ENCODE results near the gene ZNF778. TPM values are rescaled to one million over a fixed set of nuclear protein-coding genes. Genes with fewer than 3 reads are reported as not detected.
A peak's percentile ranks its signal among the peaks of the same experiment; 100 is the strongest.

ZNF778 gene
- total and polyA plus RNA-seq, 2 of the 13 experiments (the other 11 are each of a cell fraction or from before 2014, with no cell fraction given) = 3.8 to 7.2 TPM

DNA sequence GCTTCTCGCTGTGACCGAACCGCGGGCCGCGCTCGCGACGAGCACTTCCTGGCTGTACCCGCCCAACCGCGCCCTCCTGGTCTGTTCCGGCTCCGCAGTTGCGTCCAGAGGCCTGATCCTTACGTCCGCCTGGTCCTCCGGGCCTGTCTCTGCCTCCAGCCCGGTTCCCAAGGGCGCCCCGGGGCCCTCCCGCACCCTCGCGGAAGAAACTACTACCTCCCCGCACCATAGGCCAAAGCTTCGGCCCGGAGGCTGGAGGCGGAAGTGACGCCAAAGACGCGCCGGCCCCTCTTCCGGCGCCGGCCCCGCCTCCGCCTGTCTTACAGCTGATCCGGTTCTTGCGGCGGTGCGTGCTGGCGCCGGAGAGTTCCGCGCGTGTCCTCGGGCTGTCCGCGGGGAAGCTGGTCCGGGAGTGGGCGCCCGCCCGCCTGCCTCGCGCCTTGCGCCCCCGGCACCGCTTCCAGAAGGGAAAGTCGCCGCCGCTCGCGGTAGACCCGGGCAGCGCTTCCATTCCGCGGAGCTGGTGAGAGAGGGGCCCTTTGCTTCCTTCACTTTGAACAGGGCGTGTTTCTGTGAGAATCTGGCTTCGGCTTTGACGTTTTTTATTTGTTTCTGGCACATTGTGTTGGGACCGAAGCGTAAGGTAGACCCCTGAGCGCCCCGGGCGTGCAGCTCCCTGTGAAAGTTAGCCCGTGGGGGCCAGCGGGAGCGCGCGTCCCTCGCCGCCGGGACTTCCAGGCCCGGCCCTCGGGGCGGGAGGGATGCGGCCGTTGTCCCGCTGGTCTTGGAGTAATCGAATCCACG is at the start of gene ZNF778 (continued):
- TF ChIP-seq, protein P1, sequence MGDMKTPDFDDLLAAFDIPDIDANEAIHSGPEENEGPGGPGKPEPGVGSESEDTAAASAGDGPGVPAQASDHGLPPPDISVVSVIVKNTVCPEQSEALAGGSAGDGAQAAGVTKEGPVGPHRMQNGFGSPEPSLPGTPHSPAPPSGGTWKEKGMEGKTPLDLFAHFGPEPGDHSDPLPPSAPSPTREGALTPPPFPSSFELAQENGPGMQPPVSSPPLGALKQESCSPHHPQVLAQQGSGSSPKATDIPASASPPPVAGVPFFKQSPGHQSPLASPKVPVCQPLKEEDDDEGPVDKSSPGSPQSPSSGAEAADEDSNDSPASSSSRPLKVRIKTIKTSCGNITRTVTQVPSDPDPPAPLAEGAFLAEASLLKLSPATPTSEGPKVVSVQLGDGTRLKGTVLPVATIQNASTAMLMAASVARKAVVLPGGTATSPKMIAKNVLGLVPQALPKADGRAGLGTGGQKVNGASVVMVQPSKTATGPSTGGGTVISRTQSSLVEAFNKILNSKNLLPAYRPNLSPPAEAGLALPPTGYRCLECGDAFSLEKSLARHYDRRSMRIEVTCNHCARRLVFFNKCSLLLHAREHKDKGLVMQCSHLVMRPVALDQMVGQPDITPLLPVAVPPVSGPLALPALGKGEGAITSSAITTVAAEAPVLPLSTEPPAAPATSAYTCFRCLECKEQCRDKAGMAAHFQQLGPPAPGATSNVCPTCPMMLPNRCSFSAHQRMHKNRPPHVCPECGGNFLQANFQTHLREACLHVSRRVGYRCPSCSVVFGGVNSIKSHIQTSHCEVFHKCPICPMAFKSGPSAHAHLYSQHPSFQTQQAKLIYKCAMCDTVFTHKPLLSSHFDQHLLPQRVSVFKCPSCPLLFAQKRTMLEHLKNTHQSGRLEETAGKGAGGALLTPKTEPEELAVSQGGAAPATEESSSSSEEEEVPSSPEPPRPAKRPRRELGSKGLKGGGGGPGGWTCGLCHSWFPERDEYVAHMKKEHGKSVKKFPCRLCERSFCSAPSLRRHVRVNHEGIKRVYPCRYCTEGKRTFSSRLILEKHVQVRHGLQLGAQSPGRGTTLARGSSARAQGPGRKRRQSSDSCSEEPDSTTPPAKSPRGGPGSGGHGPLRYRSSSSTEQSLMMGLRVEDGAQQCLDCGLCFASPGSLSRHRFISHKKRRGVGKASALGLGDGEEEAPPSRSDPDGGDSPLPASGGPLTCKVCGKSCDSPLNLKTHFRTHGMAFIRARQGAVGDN (CRISPR knock-in tag; IDR thresholded peaks at IDR 0.05) = peak; percentile 94
- TF ChIP-seq, protein P2, sequence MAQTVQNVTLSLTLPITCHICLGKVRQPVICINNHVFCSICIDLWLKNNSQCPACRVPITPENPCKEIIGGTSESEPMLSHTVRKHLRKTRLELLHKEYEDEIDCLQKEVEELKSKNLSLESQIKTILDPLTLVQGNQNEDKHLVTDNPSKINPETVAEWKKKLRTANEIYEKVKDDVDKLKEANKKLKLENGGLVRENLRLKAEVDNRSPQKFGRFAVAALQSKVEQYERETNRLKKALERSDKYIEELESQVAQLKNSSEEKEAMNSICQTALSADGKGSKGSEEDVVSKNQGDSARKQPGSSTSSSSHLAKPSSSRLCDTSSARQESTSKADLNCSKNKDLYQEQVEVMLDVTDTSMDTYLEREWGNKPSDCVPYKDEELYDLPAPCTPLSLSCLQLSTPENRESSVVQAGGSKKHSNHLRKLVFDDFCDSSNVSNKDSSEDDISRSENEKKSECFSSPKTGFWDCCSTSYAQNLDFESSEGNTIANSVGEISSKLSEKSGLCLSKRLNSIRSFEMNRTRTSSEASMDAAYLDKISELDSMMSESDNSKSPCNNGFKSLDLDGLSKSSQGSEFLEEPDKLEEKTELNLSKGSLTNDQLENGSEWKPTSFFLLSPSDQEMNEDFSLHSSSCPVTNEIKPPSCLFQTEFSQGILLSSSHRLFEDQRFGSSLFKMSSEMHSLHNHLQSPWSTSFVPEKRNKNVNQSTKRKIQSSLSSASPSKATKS (CRISPR knock-in tag; IDR thresholded peaks at IDR 0.05) = no peak
- peak; percentile 98 for TF ChIP-seq YEATS2 (CRISPR knock-in tag; IDR thresholded peaks at IDR 0.05; ENCODE audit: borderline replicate concordance)
- TF ChIP-seq, protein P3, sequence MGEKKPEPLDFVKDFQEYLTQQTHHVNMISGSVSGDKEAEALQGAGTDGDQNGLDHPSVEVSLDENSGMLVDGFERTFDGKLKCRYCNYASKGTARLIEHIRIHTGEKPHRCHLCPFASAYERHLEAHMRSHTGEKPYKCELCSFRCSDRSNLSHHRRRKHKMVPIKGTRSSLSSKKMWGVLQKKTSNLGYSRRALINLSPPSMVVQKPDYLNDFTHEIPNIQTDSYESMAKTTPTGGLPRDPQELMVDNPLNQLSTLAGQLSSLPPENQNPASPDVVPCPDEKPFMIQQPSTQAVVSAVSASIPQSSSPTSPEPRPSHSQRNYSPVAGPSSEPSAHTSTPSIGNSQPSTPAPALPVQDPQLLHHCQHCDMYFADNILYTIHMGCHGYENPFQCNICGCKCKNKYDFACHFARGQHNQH (CRISPR knock-in tag; IDR thresholded peaks at IDR 0.05) = 0 out of 2 replicates have a peak, but pooled peaks have one; percentile 45
- TF ChIP-seq POLR2A (IDR thresholded peaks at IDR 0.05; ENCODE audit: insufficient read depth in 1 of 2, low read depth in 2 of 2, low read length in 2 of 2) = peak; percentile 84 to 91
- TF ChIP-seq ZNF282 (IDR thresholded peaks at IDR 0.05; ENCODE audit: partially characterized antibody) = no peak
- 0 out of 2 replicates have a peak, but pooled peaks have one; percentile 54 for TF ChIP-seq MTA3 (CRISPR knock-in tag; IDR thresholded peaks at IDR 0.05)
- peak; percentile 69; the same call in 1 of the 2 replicates for TF ChIP-seq MAZ (IDR thresholded peaks at IDR 0.05; ENCODE audit: borderline replicate concordance, low read depth, low read length)
- TF ChIP-seq MAZ (CRISPR knock-in tag; IDR thresholded peaks at IDR 0.05; ENCODE audit: low read depth) = peak; percentile 86
- TF ChIP-seq FOSL2 (CRISPR knock-in tag; IDR thresholded peaks at IDR 0.05) = peak; percentile 46
- TF ChIP-seq, protein P4, sequence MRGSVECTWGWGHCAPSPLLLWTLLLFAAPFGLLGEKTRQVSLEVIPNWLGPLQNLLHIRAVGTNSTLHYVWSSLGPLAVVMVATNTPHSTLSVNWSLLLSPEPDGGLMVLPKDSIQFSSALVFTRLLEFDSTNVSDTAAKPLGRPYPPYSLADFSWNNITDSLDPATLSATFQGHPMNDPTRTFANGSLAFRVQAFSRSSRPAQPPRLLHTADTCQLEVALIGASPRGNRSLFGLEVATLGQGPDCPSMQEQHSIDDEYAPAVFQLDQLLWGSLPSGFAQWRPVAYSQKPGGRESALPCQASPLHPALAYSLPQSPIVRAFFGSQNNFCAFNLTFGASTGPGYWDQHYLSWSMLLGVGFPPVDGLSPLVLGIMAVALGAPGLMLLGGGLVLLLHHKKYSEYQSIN (CRISPR knock-in tag; IDR thresholded peaks at IDR 0.05; ENCODE audit: borderline replicate concordance) = no peak
- TF ChIP-seq KDM3A (CRISPR knock-in tag; IDR thresholded peaks at IDR 0.05; ENCODE audit: low read depth) = peak; percentile 96
- TF ChIP-seq TAF1 (CRISPR knock-in tag; IDR thresholded peaks at IDR 0.05) = peak; percentile 91
- TF ChIP-seq HOXA3 (CRISPR knock-in tag; IDR thresholded peaks at IDR 0.05) = peak; percentile 94
- TF ChIP-seq PCBP1 (IDR thresholded peaks at IDR 0.05; ENCODE audit: borderline replicate concordance, low read depth, low read length) = 0 out of 2 replicates have a peak, but pooled peaks have one; percentile 21
- TF ChIP-seq ZNF331 (CRISPR knock-in tag; IDR thresholded peaks at IDR 0.05) = peak; percentile 71
- 0 out of 2 replicates have a peak, but pooled peaks have one; percentile 35 for TF ChIP-seq RFX3 (CRISPR knock-in tag; IDR thresholded peaks at IDR 0.05)
- TF ChIP-seq TMF1 (CRISPR knock-in tag; IDR thresholded peaks at IDR 0.05; ENCODE audit: low read depth) = peak; percentile 88
- TF ChIP-seq SRSF1 (optimal IDR thresholded peaks at IDR 0.05; ENCODE audit: low read depth, low read length) = peak; percentile 72
- 0 out of 2 replicates have a peak, but pooled peaks have one; percentile 16 for TF ChIP-seq ZNF7 (CRISPR knock-in tag; IDR thresholded peaks at IDR 0.05)
- TF ChIP-seq ZNF678 (CRISPR knock-in tag; IDR thresholded peaks at IDR 0.05) = no peak
- TF ChIP-seq ELF3 (CRISPR knock-in tag; IDR thresholded peaks at IDR 0.05) = peak; percentile 81
- TF ChIP-seq WIZ (CRISPR knock-in tag; IDR thresholded peaks at IDR 0.05) = no peak

Data from HepG2 (cell line).